ENCODE results near the gene CXCR6.

Gene CXCR6

GRCh38 chr3:45943207-45943846, at the start of gene CXCR6:
Gene CXCR6 (plus strand): TSS chr3:45943464. CDS start chr3:45946482, 3,018 bp downstream.
- peak; percentile 14 for DNase-seq (ENCODE audit: low read depth)

GRCh38 chr3:45894015-45894414, 49.2 kb upstream of the CXCR6 start:
- no peak for DNase-seq (ENCODE audit: low read depth)

GRCh38 chr3:45895686-45896468, 47.4 kb upstream of the CXCR6 start:
- DNase-seq (ENCODE audit: low read depth) = no peak

GRCh38 chr3:45896956-45897355, 46.3 kb upstream of the CXCR6 start:
- DNase-seq (ENCODE audit: low read depth) = no peak

- no peak for DNase-seq (ENCODE audit: low read depth)
These were observed 38.3 kb upstream of the CXCR6 start for GRCh38 chr3:45904931-45905330.

- DNase-seq (ENCODE audit: low read depth) = no peak
These were observed 37.5 kb upstream of the CXCR6 start for GRCh38 chr3:45905755-45906154.

- no peak for DNase-seq (ENCODE audit: low read depth)
These were observed 36.4 kb upstream of the CXCR6 start for GRCh38 chr3:45906681-45907407.

- no peak for DNase-seq (ENCODE audit: low read depth)
These were observed 35.2 kb upstream of the CXCR6 start for GRCh38 chr3:45907769-45908705.

GRCh38 chr3:45908761-45909160, 34.5 kb upstream of the CXCR6 start:
- DNase-seq (ENCODE audit: low read depth) = no peak

GRCh38 chr3:45909542-45909941, 33.7 kb upstream of the CXCR6 start:
- DNase-seq (ENCODE audit: low read depth) = no peak

- no peak for DNase-seq (ENCODE audit: low read depth)
These were observed 32.4 kb upstream of the CXCR6 start for GRCh38 chr3:45910892-45911291.

- no peak for DNase-seq (ENCODE audit: low read depth)
These were observed 31.6 kb upstream of the CXCR6 start for GRCh38 chr3:45911511-45912226.

- no peak for DNase-seq (ENCODE audit: low read depth)
These were observed 30.8 kb upstream of the CXCR6 start for GRCh38 chr3:45912435-45912834.

GRCh38 chr3:45914362-45915058, 28.8 kb upstream of the CXCR6 start:
- no peak for DNase-seq (ENCODE audit: low read depth)

- DNase-seq (ENCODE audit: low read depth) = no peak
These were observed 28.2 kb upstream of the CXCR6 start for GRCh38 chr3:45915059-45915439.

GRCh38 chr3:45915518-45916231, 27.6 kb upstream of the CXCR6 start:
- DNase-seq (ENCODE audit: low read depth) = peak; percentile 67

GRCh38 chr3:45917146-45917898, 25.9 kb upstream of the CXCR6 start:
- DNase-seq (ENCODE audit: low read depth) = no peak

- no peak for DNase-seq (ENCODE audit: low read depth)
These were observed 21.9 kb upstream of the CXCR6 start for GRCh38 chr3:45921158-45922038.
